HG02870 (cell line): Measurements from ENCODE around the gene GRIN2C.
"Not testable (repeated sequence)": the region's sequence is repeated elsewhere in the genome, so short reads cannot be mapped to it uniquely, and the experiment has no call there.

Experiments
- ATAC-seq: cut with Tn5 transposase; IDR thresholded peaks from one replicate; pipeline ENCODE4 v1.9.1; 2021; ENCODE audit warnings: mild to moderate bottlenecking, moderate library complexity; ENCODE audit not compliant: unreplicated experiment

The GRIN2C gene

DNA sequence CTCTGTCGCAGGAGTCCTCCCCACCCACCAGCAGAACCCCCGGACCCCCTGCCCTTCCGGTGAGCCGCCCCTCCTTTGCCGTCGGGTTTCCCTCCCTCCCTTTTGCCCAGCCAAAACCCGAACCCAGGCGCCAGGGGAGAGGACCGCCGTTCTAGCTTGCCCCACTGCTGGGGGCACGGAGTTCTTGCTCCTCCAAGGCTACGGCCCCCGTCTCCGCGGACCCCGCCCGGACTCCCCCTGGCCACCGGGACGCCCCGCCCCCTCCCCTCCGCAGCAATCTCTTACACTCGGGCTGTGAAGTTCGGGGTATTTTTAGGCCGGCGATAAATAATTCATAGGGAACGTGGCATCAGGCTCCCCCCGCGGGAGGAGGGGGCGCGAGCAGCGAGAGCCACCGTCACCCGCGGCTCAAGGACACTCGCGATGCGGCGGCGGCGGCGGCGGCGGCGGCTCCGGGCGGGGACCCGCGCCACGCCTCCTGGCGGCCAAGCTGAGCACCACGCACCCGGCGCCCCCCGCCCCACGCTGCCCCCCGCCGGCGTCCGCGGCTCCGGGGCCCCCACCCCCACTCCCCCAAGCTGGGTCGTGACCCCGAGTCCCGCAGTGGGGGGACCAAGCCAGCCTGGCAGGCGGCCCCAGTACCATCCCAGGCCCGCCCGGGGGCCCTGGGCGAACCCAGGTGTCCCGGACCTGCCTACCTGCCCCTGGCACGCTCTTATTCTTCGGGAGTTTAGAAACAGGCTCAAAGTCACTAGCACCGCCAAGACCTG lies at the start of gene GRIN2C:
Gene GRIN2C (minus strand): TSS at position 427 of the 770 bp plus-strand sequence. CDS start 4,793 bp downstream, outside the sequence.
- ATAC-seq: no peak

DNA sequence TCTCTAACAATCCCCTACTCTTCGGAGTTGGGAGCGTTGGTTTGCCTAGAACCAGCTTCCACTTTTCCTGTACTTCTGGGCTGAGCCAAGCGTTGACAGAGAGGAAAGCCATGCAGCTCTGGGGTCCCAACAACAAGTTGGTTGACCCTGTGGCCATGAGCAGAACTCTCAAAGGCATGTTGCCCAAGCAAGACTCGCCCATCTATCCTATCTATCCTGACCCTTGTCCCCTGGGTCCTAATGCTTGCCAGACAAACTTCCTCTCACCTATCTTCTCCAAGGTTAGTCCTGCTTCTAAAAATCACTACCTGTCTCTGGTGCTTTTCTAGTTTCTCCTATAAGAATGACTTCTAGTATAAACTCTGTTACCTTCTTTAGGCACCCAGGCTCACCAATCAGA lies 49.4 kb upstream of the GRIN2C start:
- not testable (repeated sequence) for ATAC-seq

DNA sequence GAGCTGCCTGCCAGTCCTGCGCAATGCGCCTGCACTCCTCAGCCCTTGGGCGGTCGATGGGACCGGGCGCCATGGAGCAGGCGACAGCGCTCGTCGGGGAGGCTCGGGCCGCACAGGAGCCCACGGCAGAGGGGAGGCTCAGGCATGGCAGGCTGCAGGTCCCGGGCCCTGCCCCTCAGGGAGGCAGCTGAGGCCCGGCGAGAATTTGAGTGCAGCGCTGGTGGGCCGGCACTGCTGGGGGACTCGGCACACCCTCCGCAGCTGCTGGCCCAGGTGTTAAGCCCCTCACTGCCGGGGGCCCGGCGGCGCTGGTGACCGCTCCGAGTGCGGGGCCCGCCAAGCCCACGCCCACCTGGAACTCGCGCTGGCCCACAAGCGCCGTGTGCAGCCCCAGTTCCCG lies 47.3 kb upstream of the GRIN2C start:
- ATAC-seq: no peak

DNA sequence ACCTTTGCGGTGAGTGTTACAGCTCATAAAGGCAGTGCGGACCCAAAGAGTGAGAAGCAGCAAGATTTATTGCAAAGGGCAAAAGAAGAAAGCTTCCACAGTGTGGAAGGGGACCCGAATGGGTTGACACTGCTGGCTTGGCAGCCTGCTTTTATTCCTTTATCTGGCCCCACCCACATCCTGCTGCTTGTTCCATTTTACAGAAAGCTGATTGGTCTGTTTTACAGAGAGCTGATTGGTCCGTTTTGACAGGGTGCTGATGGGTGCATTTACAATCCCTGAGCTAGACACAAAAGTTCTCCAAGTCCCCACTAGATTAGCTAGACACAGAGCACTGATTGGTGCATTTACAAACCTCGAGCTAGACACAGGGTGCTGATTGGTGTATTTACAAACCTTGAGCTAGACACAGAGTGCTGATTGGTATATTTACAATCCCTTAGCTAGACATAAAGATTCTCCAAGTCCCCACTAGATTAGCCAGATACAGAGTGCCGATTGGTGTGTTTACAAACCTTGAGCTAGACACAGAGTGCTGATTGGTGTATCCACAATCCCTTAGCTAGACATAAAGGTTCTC lies 46.6 kb upstream of the GRIN2C start:
- ATAC-seq: not testable (repeated sequence)

DNA sequence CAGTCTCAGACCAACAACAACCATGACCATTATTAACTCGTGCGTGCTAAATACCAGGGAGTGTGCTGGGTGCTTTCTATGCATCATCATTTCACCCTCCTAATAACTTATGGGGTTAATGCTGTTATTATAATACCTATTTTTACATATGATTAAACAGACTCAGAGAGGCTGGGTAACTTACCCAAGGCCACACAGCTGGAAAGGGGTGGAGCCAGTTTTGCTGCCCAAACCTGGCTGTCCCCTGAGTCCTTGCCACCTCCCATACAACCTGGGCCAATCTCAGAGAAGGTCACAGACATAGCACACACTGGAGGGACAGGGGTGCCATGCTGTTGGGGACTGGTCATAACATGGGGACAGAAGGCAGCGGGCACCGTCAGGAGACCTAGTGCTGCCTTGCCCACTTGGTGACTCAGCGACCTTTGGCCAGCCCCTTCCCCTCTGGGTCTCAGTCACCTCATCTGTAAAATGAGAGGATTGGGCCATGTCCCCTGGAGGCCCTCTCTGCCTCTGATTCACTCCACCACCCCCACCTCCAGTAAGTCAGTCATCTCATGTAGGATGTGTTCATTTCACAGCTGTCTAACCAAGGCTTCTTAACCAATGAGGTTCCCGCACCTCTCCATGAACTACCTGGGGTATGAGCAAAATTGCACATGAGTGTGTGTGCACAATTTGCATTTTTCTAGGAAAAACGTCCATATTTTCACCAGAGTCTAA lies 45.2 kb upstream of the GRIN2C start:
- no peak for ATAC-seq

DNA sequence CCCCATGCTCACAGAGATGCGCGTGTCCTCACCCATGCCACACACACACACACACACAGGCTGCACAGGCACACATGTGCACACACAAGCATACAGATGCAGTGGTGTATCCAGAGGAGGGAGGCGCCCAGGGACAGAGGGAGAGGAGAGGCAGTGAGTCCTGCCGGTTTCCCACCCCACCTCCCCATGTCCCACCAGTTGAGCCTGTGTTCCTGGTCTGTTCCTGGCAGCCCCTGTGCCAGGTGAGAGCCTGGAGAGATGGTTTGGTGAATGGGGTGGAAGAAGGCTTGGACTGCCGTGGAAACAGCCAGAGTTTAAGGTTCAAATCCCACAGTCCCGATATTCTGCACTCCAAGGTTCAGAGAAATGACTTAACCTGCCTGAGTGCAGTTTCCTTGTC lies 44.0 kb upstream of the GRIN2C start:
- no peak for ATAC-seq

DNA sequence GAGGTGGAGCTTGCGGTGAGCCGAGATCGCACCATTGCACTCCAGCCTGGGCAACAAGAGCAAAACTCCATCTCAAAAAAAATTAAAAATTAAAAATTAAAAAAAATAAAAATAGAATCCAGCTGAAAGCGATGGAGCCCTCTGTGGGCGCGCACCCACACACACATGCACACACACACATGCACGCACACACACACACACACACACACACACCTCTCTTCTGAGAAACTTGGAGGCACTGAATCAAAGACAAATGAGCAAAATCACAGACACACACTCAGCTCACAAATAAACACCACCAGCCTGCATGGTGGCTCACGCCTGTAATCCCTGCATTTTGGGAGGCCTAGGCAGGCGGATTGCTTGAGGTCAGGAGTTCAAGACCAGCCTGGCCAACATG lies 43.3 kb upstream of the GRIN2C start:
- ATAC-seq: no peak

DNA sequence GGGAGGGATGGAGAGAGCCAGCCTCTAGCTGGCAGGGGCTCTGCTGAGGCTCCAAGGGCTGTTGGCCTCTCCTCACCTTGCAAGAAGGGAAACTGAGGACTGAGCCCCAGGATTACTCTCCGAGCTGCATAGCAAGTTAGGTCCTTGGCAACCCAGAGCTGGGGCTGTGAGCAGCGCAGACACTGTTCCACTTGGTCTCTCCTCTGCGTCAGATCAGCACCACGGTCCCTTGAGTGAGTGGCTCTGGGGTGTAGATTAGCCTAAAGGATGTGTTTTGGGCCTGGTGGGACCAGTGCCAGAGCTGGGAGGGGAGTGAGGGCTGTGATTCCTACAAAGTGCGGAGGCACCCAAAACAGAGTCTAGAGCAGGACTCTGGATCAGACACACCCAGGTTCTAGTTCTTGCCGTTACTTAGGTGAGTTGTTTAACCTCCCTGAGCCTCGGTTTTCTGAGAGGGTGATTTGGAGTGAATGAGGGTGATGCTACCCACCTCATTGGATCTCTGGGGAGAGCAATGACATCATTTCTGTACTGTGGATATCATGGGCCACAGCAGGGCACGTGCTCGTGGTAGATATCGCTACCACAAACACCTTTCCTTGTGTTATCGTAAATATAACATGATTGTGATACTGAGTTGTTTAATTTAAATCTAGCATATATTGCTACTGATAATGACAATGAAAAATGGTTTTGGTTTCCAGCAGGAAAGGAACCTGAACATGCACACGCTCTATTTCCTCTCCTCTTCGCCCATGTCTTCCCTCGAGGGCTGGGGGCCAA lies 41.9 kb upstream of the GRIN2C start:
- no peak for ATAC-seq

DNA sequence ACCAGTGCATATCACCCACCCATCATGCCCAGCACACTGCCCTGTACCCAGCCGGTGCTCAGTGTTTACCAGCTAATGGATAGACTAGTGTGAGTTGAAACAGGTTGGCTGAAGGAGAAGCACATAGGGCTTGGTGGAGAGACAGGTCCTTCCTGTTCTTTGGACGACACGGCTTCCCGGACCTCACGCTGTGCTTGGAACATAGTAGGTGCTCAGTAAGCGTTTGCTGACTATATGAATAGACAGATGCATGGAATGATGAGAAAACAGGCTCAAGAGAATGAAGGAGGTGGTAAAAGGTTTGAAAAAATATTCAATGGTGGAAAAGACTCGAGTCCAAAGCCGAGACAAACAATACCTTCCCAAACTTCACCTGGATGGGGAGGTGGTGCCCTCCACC lies 40.5 kb upstream of the GRIN2C start:
- no peak for ATAC-seq

DNA sequence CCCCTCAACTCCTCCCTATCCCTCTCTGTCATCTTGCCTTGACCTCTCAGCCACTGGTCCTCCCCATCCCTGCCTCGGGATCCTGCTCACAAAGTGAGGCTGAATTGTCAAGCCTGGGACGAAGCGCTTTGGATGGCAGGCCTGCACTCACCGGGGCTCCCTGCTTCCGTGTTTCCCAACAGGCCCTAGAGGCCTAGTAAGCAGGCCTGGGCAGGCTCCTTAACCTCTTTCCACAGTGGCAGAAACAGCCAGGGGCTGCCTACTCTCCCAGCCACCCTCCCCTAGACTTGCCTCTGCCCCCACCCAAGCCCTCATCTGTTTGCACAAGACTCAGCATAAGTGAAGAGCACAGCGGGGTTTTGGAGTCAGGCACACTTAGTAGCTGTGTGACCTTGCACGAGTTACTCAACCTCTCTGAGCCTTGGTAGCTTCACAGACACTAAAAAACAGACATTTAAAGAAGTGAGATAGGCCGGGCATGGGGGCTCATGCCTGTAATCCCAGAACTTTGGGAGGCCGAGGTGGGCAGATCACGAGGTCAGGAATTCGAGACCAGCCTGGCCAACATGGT lies 38.8 kb upstream of the GRIN2C start:
- no peak for ATAC-seq

DNA sequence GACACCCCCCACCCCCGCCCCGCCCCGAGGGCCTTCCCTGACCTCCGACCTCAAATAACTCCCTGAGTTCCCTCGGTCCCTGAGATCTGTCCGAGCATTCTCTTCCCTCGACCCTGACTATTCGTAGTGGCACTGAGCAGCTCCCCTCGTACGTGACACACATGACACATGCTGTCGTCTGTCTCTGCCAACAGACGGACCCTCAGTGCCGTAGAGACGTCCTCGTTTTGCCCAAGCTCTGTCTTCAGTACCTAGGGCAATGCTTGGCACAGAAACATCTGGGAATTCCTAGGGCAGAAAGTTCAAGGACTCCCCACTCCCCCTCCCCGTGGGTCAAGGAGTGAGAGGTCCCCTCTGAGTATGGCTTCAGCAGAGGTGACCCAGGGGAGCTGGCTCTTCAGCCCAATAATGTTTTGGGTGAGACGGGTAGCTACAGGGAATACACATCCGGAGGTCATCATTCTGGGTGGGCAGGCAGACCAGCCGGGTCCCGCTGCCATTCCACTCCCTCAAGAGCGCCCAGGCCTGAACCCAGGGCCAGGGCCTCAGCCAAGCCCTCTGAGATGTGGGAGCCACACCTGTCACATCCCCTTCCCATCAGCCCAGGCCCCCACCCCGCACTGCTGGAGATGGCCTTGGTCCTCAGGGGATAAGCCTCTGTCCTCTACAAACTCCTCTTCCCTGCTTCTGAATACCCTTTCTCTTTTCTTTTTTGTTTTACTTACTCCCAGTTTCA lies 34.4 kb upstream of the GRIN2C start:
- ATAC-seq: no peak

DNA sequence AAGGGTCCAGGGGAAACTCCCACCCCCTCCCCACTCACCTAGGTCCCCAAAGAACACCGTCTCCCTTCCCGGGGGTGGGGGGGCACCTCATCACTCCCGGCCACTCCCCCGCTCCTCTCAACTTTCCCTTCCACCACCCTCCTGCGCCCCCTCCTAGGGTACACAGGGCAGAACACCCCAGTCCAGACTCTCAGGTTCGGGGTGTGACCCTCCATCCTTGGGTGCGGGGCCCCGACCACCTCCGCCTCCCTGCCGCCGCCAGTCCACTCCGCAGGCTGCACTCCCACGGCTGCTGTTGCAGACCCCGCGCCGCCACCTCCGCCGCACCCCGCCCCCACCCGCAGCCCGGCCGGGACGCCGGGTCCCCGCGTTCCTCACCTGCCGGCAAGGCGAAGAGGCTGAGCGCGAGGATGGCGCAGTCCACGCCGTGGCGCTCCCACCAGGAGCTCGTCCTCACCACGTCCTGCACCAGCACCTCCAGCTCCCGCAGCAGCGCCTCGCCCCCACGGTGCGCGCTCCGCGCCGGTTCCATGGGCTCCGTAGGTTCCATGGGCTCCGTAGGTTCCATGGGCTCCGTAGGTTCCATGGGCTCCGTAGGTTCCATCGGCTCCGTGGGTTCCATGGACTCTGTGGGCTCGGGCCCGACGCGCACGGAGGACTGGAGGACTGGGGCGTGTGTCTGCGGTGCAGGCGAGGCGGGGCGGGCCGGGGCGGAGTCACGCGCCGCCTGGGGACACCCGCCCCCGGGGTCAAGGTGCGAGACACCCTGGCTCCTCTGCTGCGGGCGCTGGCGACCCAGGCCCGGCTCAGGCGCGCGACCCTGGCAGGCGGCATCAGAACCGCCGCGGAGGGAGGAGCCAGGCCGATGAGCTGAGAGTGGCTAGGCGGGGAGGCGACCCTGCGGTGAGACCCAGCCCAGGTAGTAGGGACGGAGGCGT lies 33.6 kb upstream of the GRIN2C start, which contains the start of gene FADS6:
Gene FADS6 (minus strand): TSS at position 660 of the 938 bp plus-strand sequence. CDS start 38 bp downstream, at position 622.
- ATAC-seq: no peak

DNA sequence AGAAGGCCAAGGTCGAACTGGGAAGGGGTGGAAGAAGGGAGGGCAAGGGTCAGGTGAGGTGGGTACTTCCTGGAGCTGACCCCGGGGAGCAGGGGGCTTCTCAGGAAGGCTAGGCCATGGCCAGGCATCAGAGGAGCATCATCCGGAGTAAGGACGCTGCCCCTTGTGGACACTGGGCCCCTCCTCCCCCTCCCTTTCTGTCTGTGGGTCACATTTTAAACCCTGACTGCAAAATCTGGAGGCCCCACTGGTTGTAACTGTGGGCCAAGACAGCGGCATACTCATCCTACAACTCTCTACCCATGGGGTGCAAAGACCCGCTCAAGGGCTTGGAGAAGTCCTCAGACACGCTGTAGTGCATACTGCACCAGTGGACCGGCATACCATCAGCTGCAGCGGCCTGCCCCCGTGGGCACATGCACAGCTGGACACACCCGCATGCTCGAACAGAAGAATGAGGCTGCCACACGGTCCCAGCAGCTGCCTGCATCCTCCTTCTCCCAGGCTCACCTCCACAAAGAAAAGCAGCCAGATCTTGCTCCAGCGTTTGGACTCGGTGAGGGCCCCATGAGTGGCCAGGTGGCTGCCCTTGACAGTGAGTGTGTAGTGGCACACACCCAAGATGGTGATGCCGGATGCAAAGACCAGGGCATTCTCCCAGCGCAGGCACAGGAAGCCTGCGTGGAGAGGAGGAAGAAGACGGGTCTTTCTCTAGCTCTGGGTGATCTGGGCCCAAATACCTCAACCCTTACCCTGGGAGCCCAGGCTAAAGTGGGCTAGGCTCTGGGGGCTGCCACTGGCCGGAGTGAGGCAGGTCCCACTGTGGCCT lies 32.5 kb upstream of the GRIN2C start:
- no peak for ATAC-seq

DNA sequence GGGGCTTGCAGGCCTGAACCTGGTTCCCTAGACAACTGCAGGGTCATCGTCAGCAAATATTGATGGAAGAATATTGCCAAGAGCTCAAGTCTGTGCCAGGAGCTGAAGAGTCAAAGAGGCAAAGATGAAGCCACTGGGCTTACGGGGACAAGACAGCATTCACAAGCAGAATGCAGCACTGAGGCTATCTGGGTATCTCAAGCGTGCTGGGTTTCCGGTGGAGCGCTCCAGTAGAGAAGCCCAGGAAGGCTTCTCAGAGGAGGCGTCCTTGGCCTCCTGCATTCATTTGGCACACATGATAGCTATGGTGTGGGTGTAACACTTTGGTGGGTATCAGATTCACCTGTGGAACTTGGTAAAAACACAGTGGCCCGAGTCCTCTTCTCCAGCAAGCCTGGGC lies 30.9 kb upstream of the GRIN2C start:
- no peak for ATAC-seq

DNA sequence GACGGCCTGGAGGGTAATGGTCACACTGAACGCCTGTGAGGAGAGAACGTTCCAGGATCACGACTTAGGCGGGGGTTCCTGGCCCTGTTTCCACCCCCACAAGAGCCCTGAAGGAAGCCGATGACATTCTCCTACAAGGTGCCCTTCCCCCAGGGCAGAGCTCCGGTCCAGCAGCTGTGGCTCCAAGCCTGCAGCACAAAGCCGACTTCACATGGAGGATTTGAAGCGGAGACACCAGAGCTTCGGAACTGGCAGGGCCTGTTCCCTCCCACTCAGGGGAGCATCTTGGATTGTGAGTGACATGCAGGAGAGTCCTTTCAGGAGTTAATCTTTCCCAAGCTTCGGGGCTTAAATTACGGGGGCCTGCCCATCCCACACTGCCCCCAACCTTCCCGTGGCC lies 28.8 kb upstream of the GRIN2C start:
- ATAC-seq: no peak

DNA sequence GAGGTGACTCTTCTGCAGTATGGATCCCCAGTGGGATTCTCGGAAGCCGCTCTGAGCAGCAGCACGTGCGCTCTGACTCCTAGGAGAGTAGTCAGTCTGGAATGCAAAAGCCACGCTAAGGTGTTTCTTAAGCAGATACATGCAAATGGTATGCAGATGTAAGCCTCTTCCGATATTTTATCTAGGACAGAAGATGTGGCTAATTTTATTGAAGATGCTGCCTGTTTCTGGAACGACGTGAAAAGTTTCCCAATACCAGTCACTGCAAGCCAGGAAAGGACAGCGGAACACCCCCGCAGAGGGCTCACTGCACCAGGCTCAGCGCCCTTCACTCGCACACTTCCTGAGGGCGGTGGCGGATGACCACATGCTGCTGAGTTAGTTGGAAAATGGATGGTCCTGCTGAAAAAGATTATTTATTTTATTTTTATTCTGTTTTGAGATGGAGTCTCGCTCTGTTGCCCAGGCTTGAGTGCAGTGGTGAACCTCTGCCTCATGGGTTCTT lies 23.6 kb upstream of the GRIN2C start:
- no peak for ATAC-seq

DNA sequence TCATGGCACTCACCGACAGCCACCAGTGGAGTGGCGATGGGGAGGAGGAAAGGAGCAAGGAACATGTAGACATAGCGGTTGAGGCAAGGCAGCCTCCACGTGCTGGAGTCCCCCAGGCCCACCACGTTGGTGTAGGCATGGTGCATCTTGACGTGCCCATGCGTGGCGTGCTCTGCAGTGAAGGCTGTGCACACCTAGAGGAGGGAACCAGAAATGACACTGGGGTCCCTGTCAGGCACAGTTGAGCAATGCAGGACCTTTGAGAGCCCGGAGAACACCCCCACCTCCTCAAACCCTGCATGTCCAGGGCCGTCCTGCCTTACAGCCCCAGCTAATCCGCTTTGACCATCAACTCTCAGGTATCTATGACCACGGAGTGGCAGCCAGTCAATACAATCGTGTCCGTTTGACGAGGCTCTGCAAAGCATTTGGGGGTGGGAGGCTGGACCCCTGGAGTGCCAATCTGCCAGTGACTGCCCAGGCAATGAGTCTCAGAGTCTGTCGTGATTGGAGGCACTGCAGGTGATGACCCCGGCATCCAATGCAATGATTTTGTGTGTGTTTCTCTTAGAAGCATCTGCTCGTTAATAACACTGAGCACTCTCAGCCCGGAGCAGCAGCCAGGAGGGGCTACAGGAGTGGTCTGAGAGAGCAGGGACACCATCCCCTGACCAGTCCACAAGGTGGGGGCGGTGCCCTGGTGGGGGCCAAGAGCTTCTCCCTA lies 23.0 kb upstream of the GRIN2C start:
- ATAC-seq: no peak
